HCT116 (cell line): Measurements from ENCODE around the gene RUFY1. TPM values are rescaled to one million over a fixed set of nuclear protein-coding genes. Genes with fewer than 3 reads are reported as not detected.
"Not testable (repeated sequence)": the region's sequence is repeated elsewhere in the genome, so short reads cannot be mapped to it uniquely, and the experiment has no call there.

Experiments
- ATAC-seq: fragments of 200-7000 bp; cut with Tn5 transposase; 2 replicates; pipeline ENCODE4 v1.9.1; 2020; ENCODE audit warnings: mild to moderate bottlenecking, moderate library complexity
- BruUV-seq: library from RNA; stranded (reverse); fragments of 400-500 nt; replicated peaks from 2 replicates; lab custom pipeline; 2021; lab: Mats Ljungman, UMichigan
- CTCF ChIA-PET: fragments of 300-600 bp; sonication (Branson Sonifier 250); formaldehyde crosslinking; loops from one replicate; lab custom pipeline; 2021; ENCODE audit warnings: antibody characterized with exemption; lab: Charles Lee
- POLR2A ChIA-PET: fragments of 300-600, 350-600 bp; sonication (Branson Sonifier 250); formaldehyde crosslinking; loops from one replicate; lab custom pipeline; 2021; ENCODE audit warnings: antibody characterized with exemption; lab: Charles Lee
- RAD21 ChIA-PET, 2 experiments: fragments of 300-600 bp; sonication (Branson Sonifier 250); formaldehyde crosslinking; loops; one replicate each; lab custom pipeline; 2023; ENCODE audit warnings: low total read pairs in 2 of 2; ENCODE audit not compliant: uncharacterized antibody in 2 of 2, unreplicated experiment in 2 of 2, low non-redundant PET in 1 of 2; lab: Charles Lee
- DNase-seq: peaks from one replicate; pipeline ENCODE4 v3.0.0-alpha.2; 2010; ENCODE audit warnings: low read depth, low spot score
- H2AFZ ChIP-seq: fragments of 200-600 bp; shearing (Covaris generic), sonication (generic); 2 replicates; pipeline ENCODE4 v1.6.1; 2017; ENCODE audit warnings: low read depth, mixed run types, mixed read lengths, antibody characterized with exemption, low read length; ENCODE audit not compliant: poor library complexity, severe bottlenecking
- H3K27ac ChIP-seq: 2 replicates; pipeline ENCODE4 v1.5.1; 2012; ENCODE audit warnings: low read depth, low read length
- H3K27me3 ChIP-seq: fragments of 200-600 bp; sonication (generic); 2 replicates; pipeline ENCODE4 v1.6.1; 2016; ENCODE audit warnings: mixed run types, low read length, mixed read lengths; ENCODE audit not compliant: insufficient read depth
- H3K36me3 ChIP-seq, 2 experiments: fragments of 200-500 bp in 1 of 2; fragments of 200-600 bp in 1 of 2; sonication (Bioruptor generic) in 1 of 2; sonication (generic) in 1 of 2; 2 replicates each; pipeline versions ENCODE4 v1.5.1 to v1.6.1; 2014 to 2016; ENCODE audit warnings: low read length in 2 of 2, inconsistent platforms in 1 of 2, mixed read lengths in 1 of 2, mixed run types in 1 of 2; ENCODE audit not compliant: insufficient read depth in 2 of 2, control insufficient read depth in 1 of 2
- H3K4me1 ChIP-seq, 2 experiments: fragments of 200-600 bp in 1 of 2; sonication (generic) in 1 of 2; 2 replicates each; pipeline versions ENCODE4 v1.5.1 to v1.6.1; 2012 to 2017; ENCODE audit warnings: low read length in 2 of 2, inconsistent platforms in 1 of 2, mild to moderate bottlenecking in 1 of 2, mixed read lengths in 1 of 2, mixed run types in 1 of 2, moderate library complexity in 1 of 2; ENCODE audit not compliant: insufficient read depth in 2 of 2, control insufficient read depth in 1 of 2
- H3K4me2 ChIP-seq: fragments of 200-600 bp; sonication (generic); 2 replicates; pipeline ENCODE4 v1.6.1; 2017; ENCODE audit warnings: mixed run types, low read length, mixed read lengths
- H3K4me3 ChIP-seq, 2 experiments: fragments of 200-600 bp in 1 of 2; sonication (generic) in 1 of 2; replicated peaks in 1 of 2; 2 replicates each; pipeline ENCODE4 v1.5.1; 2011 to 2016; ENCODE audit warnings: low read length in 2 of 2, control low read depth in 1 of 2, low read depth in 1 of 2, mild to moderate bottlenecking in 1 of 2, mixed read lengths in 1 of 2, mixed run types in 1 of 2
- H3K79me2 ChIP-seq: fragments of 200-600 bp; sonication (generic); 2 replicates; pipeline ENCODE4 v1.6.1; 2017; ENCODE audit warnings: mild to moderate bottlenecking, mixed run types, low read length, moderate library complexity, mixed read lengths; ENCODE audit not compliant: insufficient read depth
- H3K9ac ChIP-seq: fragments of 200-600 bp; sonication (generic); 2 replicates; pipeline ENCODE4 v1.6.1; 2016; ENCODE audit warnings: low read length, mixed read lengths
- H3K9me2 ChIP-seq: fragments of 200-600 bp; sonication (generic), shearing (Covaris generic); 2 replicates; pipeline ENCODE4 v1.6.1; 2017; ENCODE audit warnings: mixed run types, mild to moderate bottlenecking, moderate library complexity; ENCODE audit not compliant: insufficient read depth
- H3K9me3 ChIP-seq, 2 experiments: fragments of 200-500 bp in 1 of 2; fragments of 200-600 bp in 1 of 2; sonication (Bioruptor generic) in 1 of 2; sonication (generic) in 1 of 2; 2 replicates each; pipeline ENCODE4 v1.6.1; 2014 to 2017; ENCODE audit warnings: low read length in 2 of 2, mixed read lengths in 2 of 2, inconsistent platforms in 1 of 2, low read depth in 1 of 2, mild to moderate bottlenecking in 1 of 2, mixed run types in 1 of 2, moderate library complexity in 1 of 2; ENCODE audit not compliant: control insufficient read depth in 1 of 2, insufficient read depth in 1 of 2
- H4K20me1 ChIP-seq: fragments of 200-600 bp; sonication (generic), shearing (Covaris generic); 2 replicates; pipeline ENCODE4 v1.6.1; 2017; ENCODE audit warnings: mixed run types, mild to moderate bottlenecking, moderate library complexity; ENCODE audit not compliant: insufficient read depth
- CBX3 ChIP-seq: IDR thresholded peaks from 2 replicates; pipeline ENCODE4 v1.6.1; 2012; ENCODE audit warnings: low read depth
- CEBPB ChIP-seq: IDR thresholded peaks from 2 replicates; pipeline ENCODE4 v1.6.1; 2012; ENCODE audit warnings: low read depth
- CTCF ChIP-seq, 3 experiments: fragments of 200-600 bp in 1 of 3; sonication (generic) in 1 of 3; IDR thresholded peaks in 2 of 3; conservative IDR thresholded peaks in 1 of 3; 2 replicates each; pipeline ENCODE4 v1.5.1; 2012 to 2017; ENCODE audit warnings: low read depth in 2 of 3, low read length in 2 of 3, antibody characterized with exemption in 1 of 3, borderline replicate concordance in 1 of 3, control low read depth in 1 of 3, mild to moderate bottlenecking in 1 of 3, mixed read lengths in 1 of 3, mixed run types in 1 of 3, moderate library complexity in 1 of 3; ENCODE audit not compliant: insufficient read depth in 1 of 3
- EZH2 ChIP-seq: fragments of 200-600 bp; sonication (generic); IDR thresholded peaks from 2 replicates; pipeline ENCODE4 v1.6.1; 2017; ENCODE audit warnings: antibody characterized with exemption, mixed run types
- JUND ChIP-seq: IDR thresholded peaks from 2 replicates; pipeline ENCODE4 v1.6.1; 2012
- MAX ChIP-seq: IDR thresholded peaks from 2 replicates; pipeline ENCODE4 v1.6.1; 2012
- POLR2AphosphoS5 ChIP-seq: IDR thresholded peaks from 2 replicates; pipeline ENCODE4 v1.6.1; 2011; ENCODE audit warnings: mild to moderate bottlenecking, low read depth, low read length, moderate library complexity
- RAD21 ChIP-seq: IDR thresholded peaks from 2 replicates; pipeline ENCODE4 v1.6.1; 2012; ENCODE audit warnings: low read depth, mild to moderate bottlenecking
- SIN3A ChIP-seq: IDR thresholded peaks from 2 replicates; pipeline ENCODE4 v1.6.1; 2012; ENCODE audit warnings: low read depth
- SP1 ChIP-seq: IDR thresholded peaks from 2 replicates; pipeline ENCODE4 v1.6.1; 2012; ENCODE audit warnings: low read depth
- SRF ChIP-seq: IDR thresholded peaks from 2 replicates; pipeline ENCODE4 v1.6.1; 2012; ENCODE audit warnings: low read depth
- ZNF274 ChIP-seq: fragments of 200-500 bp; sonication (Bioruptor generic); IDR thresholded peaks from 2 replicates; pipeline ENCODE4 v1.6.1; 2014; ENCODE audit warnings: mild to moderate bottlenecking, low read depth, low read length, inconsistent platforms
- intact Hi-C: fragments of 100-400 bp; cut with micrococcal nuclease; formaldehyde crosslinking; loops from 2 replicates; pipeline ENCODE4 v1.10.0; 2022
- total RNA-seq: library from RNA; stranded (reverse); gene quantifications from one replicate; pipeline ENCODE4 v1.2.1, GENCODE V29; 2021; ENCODE audit not compliant: unreplicated experiment
- TF ChIP-seq, protein P1 (sequence below): IDR thresholded peaks from 2 replicates; pipeline ENCODE4 v1.6.1; 2011; ENCODE audit warnings: mild to moderate bottlenecking, low read length, moderate library complexity; ENCODE audit not compliant: insufficient replicate concordance; ENCODE audit errors: extremely low read depth
- TF ChIP-seq, protein P2 (sequence below): IDR thresholded peaks from 2 replicates; pipeline ENCODE4 v1.6.1; 2012

RUFY1 gene
- total RNA-seq, 1 experiment from 2014 or later, result 32.9 TPM

DNA sequence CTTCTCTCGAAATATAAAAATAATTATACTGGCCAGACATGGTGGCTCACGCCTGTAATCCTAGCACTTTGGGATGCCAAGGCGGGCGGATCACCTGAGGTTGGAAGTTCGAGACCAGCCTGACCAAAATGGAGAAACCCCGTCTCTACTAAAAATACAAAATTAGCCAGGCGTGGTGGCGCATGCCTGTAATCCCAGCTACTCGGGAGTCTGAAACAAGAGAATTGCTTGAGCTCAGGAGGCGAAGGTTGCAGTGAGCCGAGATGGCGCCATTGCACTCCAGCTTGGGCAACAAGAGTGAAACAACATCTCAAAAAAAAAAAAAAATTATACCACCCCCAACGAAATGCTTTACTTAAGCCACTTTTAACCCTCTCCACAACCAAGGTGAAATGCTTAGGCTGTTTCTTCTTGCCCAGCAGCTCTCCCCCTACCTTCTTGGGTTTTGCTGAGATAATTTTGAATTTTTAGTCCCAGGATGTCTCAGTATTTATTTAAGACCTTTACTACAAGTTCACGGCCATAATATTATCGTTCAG, 8.0 kb downstream of the RUFY1 start:
- Histone ChIP-seq H3K27ac (peak overlapping the region; percentile 72; the same call in 1 of the 2 replicates), H3K4me3 (peak overlapping the region; percentile 97 to 99), H3K4me2 (peak overlapping the region; percentile 87), H3K9ac (peak overlapping the region; percentile 89; the same call in 1 of the 2 replicates), H2AFZ (peak overlapping the region; percentile 58), H3K4me1 (peaks cover 16 to 32% of the 10 kb centered on the region in 2 experiments), H3K36me3 (peaks cover 9 to 13% of the 10 kb centered on the region in 2 experiments), H3K79me2 (peaks cover 70% of the 10 kb centered on the region)
- intact Hi-C loops, result loop anchor here (5.0 kb wide), 1 partner anchor 64 kb away; the partner anchor contains the start of gene HNRNPH1
- ATAC-seq, H3K27me3 ChIP-seq, H3K9me2 ChIP-seq, H4K20me1 ChIP-seq, DNase-seq, BruUV-seq, H3K9me3 ChIP-seq: not testable (repeated sequence)
- ChIA-PET POLR2A (interaction anchor here (0.7 to 3.6 kb wide), 2 partner anchors 65 to 1273 kb away, joined by 3 to 21 read pairs; partner anchors contain the start of gene HNRNPH1), RAD21 (interaction anchor here in 1 of 2 experiments (0.6 kb wide), 1 partner anchor 12 kb away, joined by 3 read pairs; no protein-coding TSS in a partner anchor), CTCF (interaction anchor here (1.4 kb wide), 1 partner anchor 66 kb away, joined by 3 read pairs; no protein-coding TSS in a partner anchor)

DNA sequence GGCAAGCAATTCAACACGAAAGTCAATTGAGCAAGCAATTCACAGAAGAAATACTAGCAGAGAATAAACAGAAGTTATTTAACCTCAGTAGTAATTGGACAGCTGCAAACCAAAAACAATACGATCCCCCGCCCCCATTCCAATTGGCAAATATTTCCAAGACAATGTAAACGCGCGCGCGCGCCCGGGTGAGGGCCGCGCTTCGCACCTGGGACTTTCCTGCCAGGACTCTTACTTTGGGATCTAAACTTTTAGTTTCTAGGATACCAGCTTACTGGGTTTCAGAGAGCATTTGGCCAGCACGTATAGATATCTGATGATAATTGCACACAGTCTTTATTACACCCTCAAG, 8.6 kb downstream of the RUFY1 start:
- intact Hi-C loops, result loop anchor here (1.0 to 5.0 kb wide), 2 partner anchors 8 to 63 kb away; partner anchors contain the start of gene HNRNPH1
- peaks cover 9 to 15% of the 10 kb centered on the region in 2 experiments for H3K36me3 ChIP-seq
- ChIA-PET RAD21 (interaction anchor here in 1 of 2 experiments (0.6 kb wide), 1 partner anchor 13 kb away, joined by 3 read pairs; no protein-coding TSS in a partner anchor), CTCF (interaction anchor here (1.0 to 1.4 kb wide), 2 partner anchors 8 to 65 kb away, joined by 4 to 5 read pairs; partner anchors contain the start of genes HNRNPH1 and RUFY1), POLR2A (interaction anchor here (0.9 to 3.6 kb wide), 3 partner anchors 9 to 65 kb away, joined by 3 to 21 read pairs (median 21); partner anchors contain the start of genes HNRNPH1 and RUFY1)
- H3K4me2 ChIP-seq, result peak overlapping the region; percentile 87
- ATAC-seq, result peak; percentile 48
- no peaks in the 10 kb centered on the region for H3K27me3 ChIP-seq
- peak overlapping the region; percentile 72 for H3K27ac ChIP-seq
- H2AFZ ChIP-seq, result peak overlapping the region; percentile 58
- no peak for DNase-seq
- H3K4me1 ChIP-seq, result peaks cover 12 to 26% of the 10 kb centered on the region in 2 experiments
- no peaks in the 10 kb centered on the region for H3K9me3 ChIP-seq
- BruUV-seq, result TSS peak; percentile 96
- H4K20me1 ChIP-seq, result no peaks in the 10 kb centered on the region
- peak overlapping the region; percentile 97 to 99 for H3K4me3 ChIP-seq
- no peaks in the 10 kb centered on the region for H3K9me2 ChIP-seq
- H3K9ac ChIP-seq, result peak overlapping the region; percentile 89
- H3K79me2 ChIP-seq, result peaks cover 65% of the 10 kb centered on the region
- TF ChIP-seq SRF (no peak), ZNF274 (no peak), CBX3 (no peak), MAX (no peak), SP1 (no peak), JUND (no peak), CTCF (IDR thresholded peaks at IDR 0.05 in 2 of 3, conservative IDR thresholded peaks at IDR 0.05 in 1 of 3; ENCODE audit: borderline replicate concordance in 1 of 3, insufficient read depth in 1 of 3, low read depth in 2 of 3, low read length in 2 of 3) (no peak), SIN3A (no peak), EZH2 (no peak), RAD21 (no peak), POLR2AphosphoS5 (no peak), CEBPB (no peak)
- TF ChIP-seq, protein P1, sequence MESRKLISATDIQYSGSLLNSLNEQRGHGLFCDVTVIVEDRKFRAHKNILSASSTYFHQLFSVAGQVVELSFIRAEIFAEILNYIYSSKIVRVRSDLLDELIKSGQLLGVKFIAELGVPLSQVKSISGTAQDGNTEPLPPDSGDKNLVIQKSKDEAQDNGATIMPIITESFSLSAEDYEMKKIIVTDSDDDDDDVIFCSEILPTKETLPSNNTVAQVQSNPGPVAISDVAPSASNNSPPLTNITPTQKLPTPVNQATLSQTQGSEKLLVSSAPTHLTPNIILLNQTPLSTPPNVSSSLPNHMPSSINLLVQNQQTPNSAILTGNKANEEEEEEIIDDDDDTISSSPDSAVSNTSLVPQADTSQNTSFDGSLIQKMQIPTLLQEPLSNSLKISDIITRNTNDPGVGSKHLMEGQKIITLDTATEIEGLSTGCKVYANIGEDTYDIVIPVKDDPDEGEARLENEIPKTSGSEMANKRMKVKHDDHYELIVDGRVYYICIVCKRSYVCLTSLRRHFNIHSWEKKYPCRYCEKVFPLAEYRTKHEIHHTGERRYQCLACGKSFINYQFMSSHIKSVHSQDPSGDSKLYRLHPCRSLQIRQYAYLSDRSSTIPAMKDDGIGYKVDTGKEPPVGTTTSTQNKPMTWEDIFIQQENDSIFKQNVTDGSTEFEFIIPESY, result no peak
- TF ChIP-seq, protein P2, sequence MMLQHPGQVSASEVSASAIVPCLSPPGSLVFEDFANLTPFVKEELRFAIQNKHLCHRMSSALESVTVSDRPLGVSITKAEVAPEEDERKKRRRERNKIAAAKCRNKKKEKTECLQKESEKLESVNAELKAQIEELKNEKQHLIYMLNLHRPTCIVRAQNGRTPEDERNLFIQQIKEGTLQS, result no peak
